GM12878 (cell line): ENCODE measurements around the gene ADAR. TPM values are rescaled to one million over a fixed set of nuclear protein-coding genes. Genes with fewer than 3 reads are reported as not detected.
A peak's percentile ranks its signal among the peaks of the same experiment; 100 is the strongest.

Experiments used
- ATAC-seq: fragments of 200-7000 bp; cut with Tn5 transposase; 3 replicates; pipeline ENCODE4 v1.9.1; 2020; ENCODE audit warnings: mild to moderate bottlenecking, moderate library complexity
- BruUV-seq: library from RNA; stranded (reverse); fragments of 400-500 nt; replicated peaks from 2 replicates; lab custom pipeline; 2021; lab: Mats Ljungman, UMichigan
- CTCF ChIA-PET: fragments of 300-600 bp; sonication (Branson Sonifier 250); formaldehyde crosslinking; extraction: SDS; loops from one replicate; lab custom pipeline; 2021; ENCODE audit warnings: inconsistent platforms; lab: Yijun Ruan, JAX
- POLR2A ChIA-PET: fragments of 350-600 bp; formaldehyde crosslinking; extraction: SDS; loops from one replicate; lab custom pipeline; 2021; ENCODE audit warnings: inconsistent platforms; lab: Charles Lee
- RAD21 ChIA-PET: fragments of 300-600 bp; sonication (Branson Sonifier 250); formaldehyde crosslinking; loops from one replicate; lab custom pipeline; 2023; ENCODE audit warnings: antibody characterized with exemption; ENCODE audit not compliant: unreplicated experiment; lab: Charles Lee
- SMC1A ChIA-PET: fragments of 300-600 bp; sonication (Branson Sonifier 250); formaldehyde crosslinking; loops from one replicate; lab custom pipeline; 2023; ENCODE audit not compliant: unreplicated experiment, uncharacterized antibody; lab: Charles Lee
- DNase-seq: peaks from one replicate; pipeline ENCODE4 v3.0.0-alpha.2; 2011; ENCODE audit warnings: low read depth, low spot score
- FAIRE-seq: peaks from 3 replicates; lab custom pipeline; 2011; peaks lifted over from hg19 to GRCh38; lab: Jason Lieb, UNC
- H2AFZ ChIP-seq: 2 replicates; pipeline ENCODE4 v1.6.0; 2011; ENCODE audit warnings: low read depth, low read length, control low read depth; ENCODE audit not compliant: control insufficient read depth
- H3K27ac ChIP-seq: 2 replicates; pipeline ENCODE4 v1.5.1; 2011; ENCODE audit warnings: control low read depth; ENCODE audit not compliant: control insufficient read depth, insufficient read depth
- H3K27me3 ChIP-seq, 2 experiments: replicated peaks in 1 of 2; 2 replicates each; pipeline versions ENCODE4 v1.6.0 to v1.6.1; 2011; ENCODE audit warnings: low read length in 1 of 2; ENCODE audit not compliant: control insufficient read depth in 2 of 2, insufficient read depth in 2 of 2
- H3K36me3 ChIP-seq, 2 experiments: 2 replicates each; pipeline ENCODE4 v1.5.1; 2011; ENCODE audit warnings: low read length in 1 of 2; ENCODE audit not compliant: control insufficient read depth in 2 of 2, insufficient read depth in 2 of 2
- H3K4me1 ChIP-seq: 2 replicates; pipeline ENCODE4 v1.6.1; 2011; ENCODE audit warnings: mild to moderate bottlenecking, low read length, moderate library complexity, mixed read lengths; ENCODE audit not compliant: control insufficient read depth, insufficient read depth
- H3K4me2 ChIP-seq: 2 replicates; pipeline ENCODE4 v1.6.0; 2011; ENCODE audit warnings: control low read depth; ENCODE audit not compliant: control insufficient read depth, insufficient read depth
- H3K4me3 ChIP-seq: fragments of 200-600 bp; sonication (generic); 2 replicates; pipeline ENCODE4 v1.5.1; 2016
- H3K79me2 ChIP-seq: 2 replicates; pipeline ENCODE4 v1.6.0; 2011; ENCODE audit warnings: low read length; ENCODE audit not compliant: control insufficient read depth, insufficient read depth
- H3K9ac ChIP-seq: 2 replicates; pipeline ENCODE4 v1.8.0; 2011; ENCODE audit warnings: low read length, control low read depth, mixed read lengths; ENCODE audit not compliant: control insufficient read depth, insufficient read depth
- H3K9me3 ChIP-seq: replicated peaks from 3 replicates; pipeline ENCODE4 v1.5.1; 2011; ENCODE audit warnings: mild to moderate bottlenecking, low read length; ENCODE audit not compliant: control insufficient read depth, insufficient read depth
- H4K20me1 ChIP-seq: 2 replicates; pipeline ENCODE4 v1.6.0; 2011; ENCODE audit not compliant: control insufficient read depth, insufficient read depth
- HDAC2 ChIP-seq: fragments of 200-600 bp; sonication (generic); IDR thresholded peaks from 2 replicates; pipeline ENCODE4 v1.6.1; 2017
- MTA2 ChIP-seq: fragments of 450-650 bp; IDR thresholded peaks from 2 replicates; pipeline ENCODE4 v1.6.1; 2016; ENCODE audit warnings: low read depth, mild to moderate bottlenecking, moderate library complexity
- POLR2AphosphoS5 ChIP-seq: IDR thresholded peaks from 2 replicates; pipeline ENCODE4 v1.6.1; 2011; ENCODE audit warnings: mild to moderate bottlenecking, low read length, inconsistent platforms
- SKIL ChIP-seq: fragments of 450-650 bp; IDR thresholded peaks from 2 replicates; pipeline ENCODE4 v1.6.1; 2017; ENCODE audit warnings: mild to moderate bottlenecking, low read depth, inconsistent platforms; ENCODE audit not compliant: poor library complexity, severe bottlenecking
- SP1 ChIP-seq: IDR thresholded peaks from one replicate; pipeline ENCODE4 v1.6.1; 2011; ENCODE audit warnings: low read depth, low read length
- WGBS: methylation state at CpG from one replicate; pipeline ENCODE4 v1.1.6; 2016; ENCODE audit warnings: low lambda C conversion rate; ENCODE audit not compliant: insufficient replicate concordance, insufficient coverage; ENCODE audit errors: missing lambda C conversion rate; 5-methylcytosine and 5-hydroxymethylcytosine counted together
- in situ Hi-C: fragments of 300-500 bp; cut with MboI; formaldehyde crosslinking; loops from 9 replicates; pipeline ENCODE4 v1.14.3; 2018; ENCODE audit warnings: mixed read lengths
- intact Hi-C: fragments of 100-400 bp; cut with micrococcal nuclease; formaldehyde crosslinking; loops from one replicate; pipeline ENCODE4 v1.14.2; 2022; ENCODE audit not compliant: unreplicated experiment
- polyA plus RNA-seq, 11 experiments: library from polyadenylated mRNA; depleted of rRNA in 4 of 11; unstranded in 6 of 11; stranded (reverse) in 5 of 11; fragments of >200 nt; fragmentation: Nextera tagmentation in 4 of 11; fragmentation: Illumina TruSeq in 1 of 11; extraction: Ambion mirVana in 4 of 11; extraction: Trizol in 1 of 11; gene quantifications; 1 replicate in 1 of 11; 2 replicates in 10 of 11; pipeline versions ENCODE4 v1.2.1 to v1.2.3, GENCODE V29; 2011 to 2016; ENCODE audit warnings: inconsistent platforms in 2 of 11, missing spikeins in 2 of 11, low read depth in 1 of 11
- total RNA-seq, 4 experiments: library from RNA; depleted of rRNA in 3 of 4; stranded (reverse); fragments of >200 nt in 3 of 4; fragmentation: Illumina TruSeq in 1 of 4; extraction: Trizol in 1 of 4; gene quantifications; 2 replicates each; pipeline versions ENCODE4 v1.2.1 to v1.2.3, GENCODE V29; 2013 to 2021

The ADAR gene
- total and polyA plus RNA-seq, 10 of the 15 experiments (the other 5 are each of a cell fraction or from before 2014, with no cell fraction given): 55.5 to 413 (median 176) TPM

- SMC1A ChIA-PET: interaction anchor here (0.6 to 1.9 kb wide), 12 partner anchors 10 to 356 kb away, joined by 3 to 7 read pairs (median 3); no protein-coding TSS in a partner anchor
- BruUV-seq: TSS peak; percentile 2
- H3K36me3 ChIP-seq: peaks cover 46 to 74% of the 10 kb centered on the region in 2 experiments
- ATAC-seq (peak; percentile 58), DNase-seq (no peak), FAIRE-seq (peak; percentile 61)
- H4K20me1 ChIP-seq: peaks cover 41% of the 10 kb centered on the region
- CTCF ChIA-PET: interaction anchor here (0.7 to 1.5 kb wide), 4 partner anchors 12 to 39 kb away, joined by 3 read pairs; no protein-coding TSS in a partner anchor
- peaks cover 9% of the 10 kb centered on the region for H3K4me1 ChIP-seq
- intact Hi-C loops (no loop called here), in situ Hi-C loops (no loop called here)
- H3K4me2 ChIP-seq: peak overlapping the region; percentile 23; the same call in 1 of the 2 replicates
- H2AFZ ChIP-seq: no peak overlapping the region
- H3K27me3 ChIP-seq: no peaks in the 10 kb centered on the region
- POLR2A ChIA-PET: interaction anchor here (1.0 to 2.2 kb wide), 4 partner anchors 8 to 16 kb away, joined by 3 to 6 read pairs (median 5); no protein-coding TSS in a partner anchor
- RAD21 ChIA-PET: interaction anchor here (1.0 to 1.5 kb wide), 6 partner anchors 10 to 279 kb away, joined by 3 to 5 read pairs (median 4); partner anchors contain the start of gene ADAR
- H3K79me2 ChIP-seq: peaks cover 60% of the 10 kb centered on the region
- H3K4me3 ChIP-seq: peak overlapping the region; percentile 8; the same call in 1 of the 2 replicates
- H3K9me3 ChIP-seq: no peaks in the 10 kb centered on the region
- TF ChIP-seq MTA2 (0 out of 2 replicates have a peak, but pooled peaks have one; percentile 15), HDAC2 (no peak), SP1 (no peak), SKIL (peak; percentile 22), POLR2AphosphoS5 (peak; percentile 20; the same call in 1 of the 2 replicates)
- H3K27ac ChIP-seq: no peak overlapping the region
- H3K9ac ChIP-seq: peak overlapping the region; percentile 5; the same call in 1 of the 2 replicates
- 50% methylated on average over 3 of the region's 3 CpGs for WGBS
Measured at GRCh38 chr1:154598871-154599635, 8.9 kb downstream of the ADAR start.
